Endodermal cell (in vitro differentiated cells): ENCODE data around the gene OPRD1. TPM values are rescaled to one million over a fixed set of nuclear protein-coding genes. Genes with fewer than 3 reads are reported as not detected.

Source experiments
- DNase-seq: peaks from one replicate; pipeline ENCODE4 v3.0.0-alpha.2; 2017
- H3K27ac ChIP-seq: 2 replicates; pipeline ENCODE4 v1.5.1; 2013; ENCODE audit warnings: mild to moderate bottlenecking, low read depth, low read length, moderate library complexity
- H3K27me3 ChIP-seq: 2 replicates; pipeline ENCODE4 v1.6.1; 2013; ENCODE audit warnings: mild to moderate bottlenecking, low read length, moderate library complexity; ENCODE audit not compliant: insufficient read depth, control insufficient read depth, poor library complexity, severe bottlenecking
- H3K36me3 ChIP-seq: 2 replicates; pipeline ENCODE4 v1.7.0; 2013; ENCODE audit warnings: mild to moderate bottlenecking, low read length, moderate library complexity; ENCODE audit not compliant: control insufficient read depth, insufficient read depth
- H3K4me1 ChIP-seq: one replicate; pipeline ENCODE4 v1.7.0; 2013; ENCODE audit warnings: low read length; ENCODE audit not compliant: control insufficient read depth, insufficient read depth
- H3K4me3 ChIP-seq: 2 replicates; pipeline ENCODE4 v1.5.1; 2013; ENCODE audit warnings: mild to moderate bottlenecking, low read length, moderate library complexity
- H3K9ac ChIP-seq: 2 replicates; pipeline ENCODE4 v1.6.1; 2013; ENCODE audit warnings: mild to moderate bottlenecking, low read length, moderate library complexity; ENCODE audit not compliant: poor library complexity, severe bottlenecking; ENCODE audit errors: extremely low read depth
- H3K9me3 ChIP-seq: 2 replicates; pipeline ENCODE4 v1.6.1; 2013; ENCODE audit warnings: mild to moderate bottlenecking, low read length, moderate library complexity; ENCODE audit not compliant: control insufficient read depth
- H3K27ac Mint-ChIP-seq: 2 replicates; pipeline ENCODE4 v1.8.0; 2020; ENCODE audit warnings: mixed read lengths
- H3K27me3 Mint-ChIP-seq: 2 replicates; pipeline ENCODE4 v1.8.0; 2021; ENCODE audit warnings: mild to moderate bottlenecking, mixed read lengths; ENCODE audit not compliant: insufficient read depth
- H3K36me3 Mint-ChIP-seq: 2 replicates; pipeline ENCODE4 v1.8.0; 2020; ENCODE audit warnings: low read depth, mixed read lengths
- H3K4me1 Mint-ChIP-seq: 2 replicates; pipeline ENCODE4 v1.8.0; 2020; ENCODE audit warnings: mixed read lengths
- H3K4me3 Mint-ChIP-seq: 2 replicates; pipeline ENCODE4 v1.8.0; 2020; ENCODE audit warnings: mild to moderate bottlenecking, moderate library complexity, mixed read lengths
- H3K9me3 Mint-ChIP-seq: 2 replicates; pipeline ENCODE4 v1.8.0; 2020; ENCODE audit warnings: mild to moderate bottlenecking, mixed read lengths
- CTCF ChIP-seq: fragments of 200-600 bp; sonication (generic); conservative IDR thresholded peaks from 2 replicates; pipeline ENCODE4 v1.5.0; 2021; ENCODE audit warnings: antibody characterized with exemption, mild to moderate bottlenecking
- WGBS, 2 experiments: methylation state at CpG; one replicate each; pipeline versions ENCODE4 v1.1.5 to v1.1.7; 2013; ENCODE audit warnings: missing lambda C conversion rate in 2 of 2, mixed read lengths in 1 of 2; ENCODE audit not compliant: insufficient coverage in 1 of 2, insufficient read length in 1 of 2; 5-methylcytosine and 5-hydroxymethylcytosine counted together
- total RNA-seq, 2 donors: library from RNA; stranded (reverse); fragmentation: NEBNext Ultra II Directional in 1 of 2; extraction: Animal tissue kit (Norgen Biotek cat#: 25700) in 1 of 2; gene quantifications; 2 replicates in 1 of 2; 3 replicates in 1 of 2; pipeline ENCODE4 v1.2.1, GENCODE V29; 2021

OPRD1 gene
- total RNA-seq, 2 donors from 2014 or later = 0.55 to 0.75 TPM

DNA sequence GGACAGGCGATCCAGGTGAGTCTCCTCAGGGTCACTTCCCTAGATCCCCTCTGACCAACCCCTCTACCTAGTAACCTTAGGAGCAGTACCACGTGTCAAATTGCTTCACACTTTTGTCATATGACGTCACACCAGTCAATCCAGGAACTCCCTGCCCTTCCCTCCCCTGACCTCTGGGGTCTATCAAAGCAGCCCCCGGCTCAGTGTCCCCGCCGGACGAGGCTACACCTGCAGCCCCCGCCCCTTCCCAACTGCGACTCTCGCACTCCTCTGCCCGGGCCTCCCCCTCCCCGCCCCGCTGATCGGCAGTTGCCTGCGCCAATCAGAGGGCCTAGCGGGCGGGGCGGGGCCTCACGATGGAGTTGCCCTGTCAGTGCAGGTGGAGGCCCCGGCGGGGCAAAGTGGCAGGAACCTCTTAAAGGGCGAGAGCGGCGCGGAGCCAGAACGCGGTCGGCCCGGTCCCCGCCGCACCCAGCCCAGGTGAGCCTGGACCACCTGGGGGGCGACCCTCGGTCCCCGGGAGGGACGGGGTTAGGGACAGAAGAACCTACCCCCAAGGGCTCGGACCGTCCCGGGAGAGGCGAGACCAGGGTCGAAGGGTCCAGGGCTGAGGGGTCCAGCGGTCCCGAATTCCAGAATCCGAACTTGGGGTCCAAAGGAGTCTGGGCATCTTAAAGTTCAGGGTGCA, 74.9 kb downstream of the OPRD1 start:
- peaks cover 11% of the 10 kb centered on the region for H3K4me1 ChIP-seq
- H3K36me3 Mint-ChIP-seq = no peaks in the 10 kb centered on the region
- TF ChIP-seq CTCF = no peak
- H3K27ac ChIP-seq = no peak overlapping the region
- 0 to 1% methylated on average over 5 to 43 of the region's 43 CpGs for WGBS, 2 experiments
- peaks cover 20% of the 10 kb centered on the region for H3K27me3 Mint-ChIP-seq
- no peaks in the 10 kb centered on the region for H3K9me3 Mint-ChIP-seq
- no peaks in the 10 kb centered on the region for H3K36me3 ChIP-seq
- peaks cover 28% of the 10 kb centered on the region for H3K4me1 Mint-ChIP-seq
- peak overlapping the region; percentile 72 for H3K4me3 Mint-ChIP-seq
- H3K9ac ChIP-seq = peak overlapping the region; percentile 38
- peak overlapping the region; percentile 83 for H3K4me3 ChIP-seq
- H3K27ac Mint-ChIP-seq = peak overlapping the region; percentile 83
- no peaks in the 10 kb centered on the region for H3K27me3 ChIP-seq
- no peaks in the 10 kb centered on the region for H3K9me3 ChIP-seq
- peak; percentile 97 for DNase-seq

- no peaks in the 10 kb centered on the region for H3K9me3 ChIP-seq
- peak overlapping the region; percentile 38 for H3K9ac ChIP-seq
- DNase-seq = no peak
- peak overlapping the region; percentile 72 for H3K4me3 Mint-ChIP-seq
- H3K27me3 ChIP-seq = no peaks in the 10 kb centered on the region
- H3K9me3 Mint-ChIP-seq = no peaks in the 10 kb centered on the region
- H3K27me3 Mint-ChIP-seq = peaks cover 20% of the 10 kb centered on the region
- H3K4me3 ChIP-seq = peak overlapping the region; percentile 83
- WGBS, 2 experiments = 0 to 1% methylated on average over 5 to 41 of the region's 41 CpGs
- H3K4me1 Mint-ChIP-seq = peaks cover 23% of the 10 kb centered on the region
- H3K36me3 ChIP-seq = no peaks in the 10 kb centered on the region
- H3K4me1 ChIP-seq = peaks cover 11% of the 10 kb centered on the region
- no peak overlapping the region for H3K27ac Mint-ChIP-seq
- H3K36me3 Mint-ChIP-seq = no peaks in the 10 kb centered on the region
- H3K27ac ChIP-seq = no peak overlapping the region
- no peak for TF ChIP-seq CTCF
These were observed 75.5 kb downstream of the OPRD1 start for GRCh38 chr1:28887419-28887834.

GRCh38 chr1:28887835-28888682, 76.1 kb downstream of the OPRD1 start:
- H3K4me3 ChIP-seq = peak overlapping the region; percentile 83
- WGBS, 2 experiments = 27 to 28% methylated on average over 6 to 24 of the region's 24 CpGs
- Mint-ChIP-seq H3K4me3 (peak overlapping the region; percentile 72), H3K9me3 (no peaks in the 10 kb centered on the region), H3K4me1 (peaks cover 22% of the 10 kb centered on the region), H3K36me3 (no peaks in the 10 kb centered on the region), H3K27me3 (peaks cover 20% of the 10 kb centered on the region), H3K27ac (peak overlapping the region; percentile 23)
- H3K27me3 ChIP-seq = no peaks in the 10 kb centered on the region
- no peak overlapping the region for H3K27ac ChIP-seq
- peak overlapping the region; percentile 38 for H3K9ac ChIP-seq
- no peaks in the 10 kb centered on the region for H3K9me3 ChIP-seq
- H3K4me1 ChIP-seq = peaks cover 11% of the 10 kb centered on the region
- no peak for TF ChIP-seq CTCF
- H3K36me3 ChIP-seq = no peaks in the 10 kb centered on the region
- peak; percentile 87 for DNase-seq
